Mesendoderm (in vitro differentiated cells): ENCODE results near the gene ALOX5AP.

Experiments
- DNase-seq: peaks from one replicate; pipeline ENCODE4 v3.0.0; 2013
- H2AK5ac ChIP-seq: 2 replicates; pipeline ENCODE4 v1.6.1; 2013; ENCODE audit warnings: low read length, inconsistent platforms
- H2BK120ac ChIP-seq: 2 replicates; pipeline ENCODE4 v1.6.1; 2013; ENCODE audit warnings: low read depth, mild to moderate bottlenecking, low read length, moderate library complexity, mixed read lengths
- H2BK15ac ChIP-seq: replicated peaks from 2 replicates; pipeline ENCODE4 v1.6.1; 2013; ENCODE audit warnings: low read depth, mild to moderate bottlenecking, moderate library complexity
- H2BK5ac ChIP-seq: 2 replicates; pipeline ENCODE4 v1.6.1; 2013; ENCODE audit warnings: low read length, inconsistent platforms
- H3K18ac ChIP-seq: 2 replicates; pipeline ENCODE4 v1.6.1; 2013; ENCODE audit warnings: mild to moderate bottlenecking, low read length, mixed read lengths
- H3K23ac ChIP-seq: one replicate; pipeline ENCODE4 v1.6.1; 2013; ENCODE audit warnings: low read length
- H3K27ac ChIP-seq: 2 replicates; pipeline ENCODE4 v1.5.1; 2013; ENCODE audit warnings: low read depth, mild to moderate bottlenecking, inconsistent platforms, low read length, moderate library complexity
- H3K27me3 ChIP-seq: 2 replicates; pipeline ENCODE4 v1.6.1; 2013; ENCODE audit warnings: low read length, control low read depth, mild to moderate bottlenecking, inconsistent platforms; ENCODE audit not compliant: insufficient read depth, poor library complexity
- H3K36me3 ChIP-seq: 2 replicates; pipeline ENCODE4 v1.6.1; 2013; ENCODE audit warnings: low read length, inconsistent platforms; ENCODE audit not compliant: control insufficient read depth, insufficient read depth
- H3K4ac ChIP-seq: one replicate; pipeline ENCODE4 v1.6.1; 2013; ENCODE audit warnings: low read depth, mild to moderate bottlenecking, low read length, moderate library complexity
- H3K4me1 ChIP-seq: 2 replicates; pipeline ENCODE4 v1.6.1; 2013; ENCODE audit warnings: low read depth, low read length, inconsistent platforms; ENCODE audit not compliant: control insufficient read depth
- H3K4me2 ChIP-seq: 2 replicates; pipeline ENCODE4 v1.6.1; 2013; ENCODE audit warnings: low read length
- H3K4me3 ChIP-seq: 2 replicates; pipeline ENCODE4 v1.5.1; 2013; ENCODE audit warnings: mild to moderate bottlenecking, low read length
- H3K56ac ChIP-seq: one replicate; pipeline ENCODE4 v1.6.1; 2013; ENCODE audit warnings: low read length
- H3K79me1 ChIP-seq: 2 replicates; pipeline ENCODE4 v1.6.1; 2013; ENCODE audit warnings: low read length, inconsistent platforms
- H3K79me2 ChIP-seq: 2 replicates; pipeline ENCODE4 v1.6.1; 2013; ENCODE audit warnings: mild to moderate bottlenecking, low read length; ENCODE audit not compliant: control insufficient read depth, insufficient read depth
- H3K9ac ChIP-seq: 2 replicates; pipeline ENCODE4 v1.6.1; 2013; ENCODE audit warnings: low read length, inconsistent platforms
- H4K5ac ChIP-seq: one replicate; pipeline ENCODE4 v1.6.1; 2013; ENCODE audit warnings: low read length
- H4K8ac ChIP-seq: one replicate; pipeline ENCODE4 v1.6.1; 2013; ENCODE audit warnings: low read depth, mild to moderate bottlenecking, control low read depth, low read length, moderate library complexity
- WGBS: extraction: QIAGEN DNeasy Blood & Tissue Kit; methylation state at CpG from one replicate; pipeline ENCODE4 v1.1.7; 2013; ENCODE audit warnings: low lambda C conversion rate, missing lambda C conversion rate; ENCODE audit not compliant: insufficient coverage; ENCODE audit errors: extremely low coverage; 5-methylcytosine and 5-hydroxymethylcytosine counted together

ALOX5AP gene

DNA sequence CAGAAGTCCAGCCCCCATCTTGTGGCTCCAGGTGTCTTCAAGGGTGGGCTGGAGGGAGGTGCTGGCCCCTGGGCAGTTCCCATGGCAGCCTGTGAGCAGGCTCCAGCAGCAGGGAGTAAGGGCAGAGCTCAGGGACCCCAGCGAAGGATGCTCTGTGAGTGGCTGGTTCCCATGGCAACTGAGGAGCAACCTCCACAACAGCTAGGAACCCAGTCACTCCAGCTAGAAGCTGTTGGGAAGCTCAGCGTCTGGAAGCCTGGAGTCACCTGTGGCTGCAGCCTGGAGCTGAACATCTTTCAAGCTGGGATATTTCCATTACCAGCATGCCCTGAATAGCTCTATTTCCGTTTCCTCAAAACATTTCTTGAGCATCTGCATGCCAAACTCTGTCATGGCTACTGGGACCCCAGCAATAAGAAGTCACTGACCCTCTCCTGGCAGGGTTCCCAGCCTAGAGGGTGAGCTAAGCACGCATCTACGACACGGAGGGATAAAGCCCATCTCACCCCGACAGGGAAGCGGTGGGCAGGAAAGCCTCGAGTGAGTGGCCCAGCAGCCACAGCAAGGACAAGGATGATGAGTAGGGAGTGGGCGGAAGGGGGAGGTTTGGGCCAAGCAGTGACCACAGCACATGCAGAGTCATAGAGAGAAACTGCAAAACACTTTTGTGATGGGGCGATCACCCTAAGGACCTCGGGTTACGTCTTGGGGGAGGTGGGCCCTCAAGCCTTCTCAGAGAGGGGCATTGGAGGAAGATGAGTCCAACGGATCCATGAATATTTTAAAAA is 52.6 kb downstream of the ALOX5AP start:
- no peaks in the 10 kb centered on the region for H3K36me3 ChIP-seq
- no peak overlapping the region for H2BK15ac ChIP-seq
- no peak overlapping the region for H3K56ac ChIP-seq
- no peaks in the 10 kb centered on the region for H3K79me1 ChIP-seq
- no peaks in the 10 kb centered on the region for H3K4me1 ChIP-seq
- H3K9ac ChIP-seq = no peak overlapping the region
- no peak overlapping the region for H3K27ac ChIP-seq
- no peak overlapping the region for H3K4ac ChIP-seq
- H3K27me3 ChIP-seq = no peaks in the 10 kb centered on the region
- DNase-seq = no peak
- H2BK5ac ChIP-seq = no peak overlapping the region
- H2AK5ac ChIP-seq = no peak overlapping the region
- no peaks in the 10 kb centered on the region for H3K79me2 ChIP-seq
- H3K23ac ChIP-seq = no peak overlapping the region
- H4K5ac ChIP-seq = no peak overlapping the region
- H3K4me3 ChIP-seq = no peak overlapping the region
- no peak overlapping the region for H3K4me2 ChIP-seq
- H3K18ac ChIP-seq = no peak overlapping the region
- no CpG with 5 or more reads among the region's 14 CpGs for WGBS
- no peak overlapping the region for H4K8ac ChIP-seq
- H2BK120ac ChIP-seq = no peak overlapping the region

GRCh38 chr13:30789166-30789862 is 54.0 kb downstream of the ALOX5AP start:
- Histone ChIP-seq H3K23ac (no peak overlapping the region), H3K27me3 (no peaks in the 10 kb centered on the region), H3K4me3 (no peak overlapping the region), H3K27ac (no peak overlapping the region), H3K56ac (no peak overlapping the region), H3K36me3 (no peaks in the 10 kb centered on the region), H3K79me1 (no peaks in the 10 kb centered on the region), H3K4me1 (no peaks in the 10 kb centered on the region), H2BK120ac (no peak overlapping the region), H3K79me2 (no peaks in the 10 kb centered on the region), H3K4ac (no peak overlapping the region), H2BK5ac (no peak overlapping the region), H4K8ac (no peak overlapping the region), H4K5ac (no peak overlapping the region), H3K4me2 (no peak overlapping the region), H2BK15ac (no peak overlapping the region), H3K9ac (no peak overlapping the region), H2AK5ac (no peak overlapping the region), H3K18ac (no peak overlapping the region)
- no CpG with 5 or more reads among the region's 3 CpGs for WGBS
- DNase-seq = no peak

- no peak overlapping the region for H2BK120ac ChIP-seq
- no peak overlapping the region for H3K56ac ChIP-seq
- no peak overlapping the region for H3K27ac ChIP-seq
- H3K4me1 ChIP-seq = no peaks in the 10 kb centered on the region
- H3K4me3 ChIP-seq = no peak overlapping the region
- H3K18ac ChIP-seq = no peak overlapping the region
- H3K36me3 ChIP-seq = no peaks in the 10 kb centered on the region
- no peaks in the 10 kb centered on the region for H3K27me3 ChIP-seq
- no peak overlapping the region for H4K5ac ChIP-seq
- no peak overlapping the region for H4K8ac ChIP-seq
- H2AK5ac ChIP-seq = no peak overlapping the region
- no peak overlapping the region for H3K4ac ChIP-seq
- no peak overlapping the region for H3K4me2 ChIP-seq
- H2BK15ac ChIP-seq = no peak overlapping the region
- H3K9ac ChIP-seq = no peak overlapping the region
- WGBS = no CpG with 5 or more reads among the region's 2 CpGs
- no peak for DNase-seq
- H3K79me1 ChIP-seq = no peaks in the 10 kb centered on the region
- no peak overlapping the region for H2BK5ac ChIP-seq
- H3K79me2 ChIP-seq = no peaks in the 10 kb centered on the region
- H3K23ac ChIP-seq = no peak overlapping the region
Observed at GRCh38 chr13:30790592-30790991, 55.2 kb downstream of the ALOX5AP start.

GRCh38 chr13:30791354-30792001 is 56.1 kb downstream of the ALOX5AP start:
- Histone ChIP-seq H3K9ac (no peak overlapping the region), H3K4me1 (no peaks in the 10 kb centered on the region), H3K4ac (no peak overlapping the region), H3K4me2 (no peak overlapping the region), H4K8ac (no peak overlapping the region), H3K27me3 (no peaks in the 10 kb centered on the region), H2AK5ac (no peak overlapping the region), H2BK15ac (no peak overlapping the region), H2BK5ac (no peak overlapping the region), H3K56ac (no peak overlapping the region), H3K36me3 (no peaks in the 10 kb centered on the region), H3K4me3 (no peak overlapping the region), H3K18ac (no peak overlapping the region), H3K79me2 (no peaks in the 10 kb centered on the region), H3K79me1 (no peaks in the 10 kb centered on the region), H2BK120ac (no peak overlapping the region), H3K27ac (no peak overlapping the region), H3K23ac (no peak overlapping the region), H4K5ac (no peak overlapping the region)
- DNase-seq = no peak
- WGBS = no CpG with 5 or more reads among the region's 11 CpGs

DNA sequence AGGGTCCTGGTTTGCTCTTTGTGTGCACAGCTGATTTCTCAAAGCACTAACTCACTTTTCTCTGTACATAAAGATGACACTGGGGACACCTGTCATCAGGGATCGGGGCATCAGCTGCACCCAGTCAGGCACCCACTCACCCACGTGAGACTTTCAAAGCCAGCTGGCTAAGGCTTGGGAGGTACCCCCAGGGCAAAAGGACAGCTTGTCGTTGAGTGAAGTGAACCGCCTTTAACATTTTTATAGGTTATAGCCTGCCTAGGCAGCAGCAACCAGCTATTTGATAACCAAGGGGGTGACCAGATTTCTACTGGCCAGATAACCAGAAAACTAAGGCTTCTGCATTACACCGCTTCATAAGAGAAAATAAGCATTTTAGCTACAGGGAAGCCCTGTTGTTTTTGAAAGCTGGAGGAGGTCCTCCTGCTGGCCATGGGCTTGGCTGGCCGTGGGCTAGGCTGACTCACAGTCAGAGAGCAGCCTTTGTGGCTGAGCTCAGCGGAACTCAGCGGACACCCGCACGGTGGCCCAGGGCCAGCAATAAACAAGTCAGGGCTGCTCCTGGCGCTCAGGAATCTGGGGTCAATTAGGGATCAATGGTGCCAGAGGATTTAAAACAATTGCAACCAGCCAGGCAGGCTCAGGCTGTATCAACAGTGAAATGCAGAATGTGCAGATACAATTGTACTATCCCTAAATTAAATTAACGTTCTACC is 57.1 kb downstream of the ALOX5AP start:
- Histone ChIP-seq H3K79me2 (no peaks in the 10 kb centered on the region), H4K8ac (no peak overlapping the region), H3K4me1 (no peaks in the 10 kb centered on the region), H2BK120ac (no peak overlapping the region), H2AK5ac (no peak overlapping the region), H3K27ac (no peak overlapping the region), H2BK5ac (no peak overlapping the region), H3K4me3 (no peak overlapping the region), H3K9ac (no peak overlapping the region), H3K27me3 (no peaks in the 10 kb centered on the region), H3K79me1 (no peaks in the 10 kb centered on the region), H3K4me2 (no peak overlapping the region), H3K56ac (no peak overlapping the region), H3K4ac (no peak overlapping the region), H3K23ac (no peak overlapping the region), H2BK15ac (no peak overlapping the region), H3K36me3 (no peaks in the 10 kb centered on the region), H4K5ac (no peak overlapping the region), H3K18ac (no peak overlapping the region)
- DNase-seq = peak; percentile 52
- no CpG with 5 or more reads among the region's 12 CpGs for WGBS
